ENCODE data around the gene FKBP2. TPM values are rescaled to one million over a fixed set of nuclear protein-coding genes. Genes with fewer than 3 reads are reported as not detected.

FKBP2 gene
- total and polyA plus RNA-seq, 2 of the 13 experiments (the other 11 are each of a cell fraction or from before 2014, with no cell fraction given) = 30.1 to 53.3 TPM

DNA sequence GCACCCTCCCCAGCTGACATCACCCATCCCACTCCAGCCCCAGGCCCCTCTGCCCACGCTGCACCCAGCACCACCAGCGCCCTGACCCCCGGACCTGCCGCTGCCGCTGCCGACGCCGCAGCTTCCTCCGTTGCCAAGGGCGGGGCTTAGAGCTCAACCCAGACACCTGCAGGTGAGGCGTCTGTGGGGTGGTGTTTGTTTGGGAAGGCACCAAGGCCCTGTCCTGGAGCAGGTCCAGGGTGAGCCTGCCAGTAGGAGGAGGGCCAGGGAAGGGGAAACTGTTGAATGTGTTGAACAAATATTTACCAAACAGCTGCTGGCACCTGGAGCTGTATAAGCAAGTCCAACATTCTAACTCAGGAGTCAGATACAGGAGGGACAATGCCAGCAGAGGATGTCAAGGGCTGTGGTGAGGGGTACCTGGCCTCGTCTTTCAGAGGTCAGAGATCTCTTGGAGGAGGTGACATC lies 3.4 kb upstream of the FKBP2 start (continued):
- TF ChIP-seq ZNF737 (CRISPR knock-in tag; IDR thresholded peaks at IDR 0.05; ENCODE audit: borderline replicate concordance) (no peak), NCOA2 (CRISPR knock-in tag; IDR thresholded peaks at IDR 0.05) (peak; percentile 50; the same call in 1 of the 2 replicates), ZNF547 (CRISPR knock-in tag; IDR thresholded peaks at IDR 0.05) (no peak; the same call in 1 of the 2 replicates), ZNF326 (CRISPR knock-in tag; IDR thresholded peaks at IDR 0.05; ENCODE audit: borderline replicate concordance) (no peak), RBFOX2 (IDR thresholded peaks at IDR 0.05; ENCODE audit: low read depth, low read length) (0 out of 2 replicates have a peak, but pooled peaks have one; percentile 37), ARNT (IDR thresholded peaks at IDR 0.05) (no peak), ZC3H4 (CRISPR knock-in tag; IDR thresholded peaks at IDR 0.05; ENCODE audit: borderline replicate concordance) (no peak), GATAD1 (CRISPR knock-in tag; IDR thresholded peaks at IDR 0.05) (peak; percentile 52), ZNF264 (CRISPR knock-in tag; IDR thresholded peaks at IDR 0.05) (no peak), FOXC1 (CRISPR knock-in tag; IDR thresholded peaks at IDR 0.05; ENCODE audit: borderline replicate concordance) (no peak), ZNF160 (CRISPR knock-in tag; IDR thresholded peaks at IDR 0.05) (no peak), ZNF354B (CRISPR knock-in tag; IDR thresholded peaks at IDR 0.05) (no peak), HOXA3 (CRISPR knock-in tag; IDR thresholded peaks at IDR 0.05) (peak; percentile 46; the same call in 1 of the 2 replicates), RFX3 (CRISPR knock-in tag; IDR thresholded peaks at IDR 0.05) (peak; percentile 81), KLF11 (CRISPR knock-in tag; IDR thresholded peaks at IDR 0.05) (no peak), HMGA1 (CRISPR knock-in tag; conservative IDR thresholded peaks at IDR 0.05) (no peak), ZNF44 (CRISPR knock-in tag; IDR thresholded peaks at IDR 0.05) (no peak), NR2F2 (IDR thresholded peaks at IDR 0.05; ENCODE audit: borderline replicate concordance, low read depth) (no peak), SIN3B (IDR thresholded peaks at IDR 0.05; ENCODE audit: low read length) (no peak), ZNF678 (CRISPR knock-in tag; IDR thresholded peaks at IDR 0.05) (no peak), ZC3H13 (CRISPR knock-in tag; IDR thresholded peaks at IDR 0.05) (peak; percentile 79)
- TF ChIP-seq, protein P1, sequence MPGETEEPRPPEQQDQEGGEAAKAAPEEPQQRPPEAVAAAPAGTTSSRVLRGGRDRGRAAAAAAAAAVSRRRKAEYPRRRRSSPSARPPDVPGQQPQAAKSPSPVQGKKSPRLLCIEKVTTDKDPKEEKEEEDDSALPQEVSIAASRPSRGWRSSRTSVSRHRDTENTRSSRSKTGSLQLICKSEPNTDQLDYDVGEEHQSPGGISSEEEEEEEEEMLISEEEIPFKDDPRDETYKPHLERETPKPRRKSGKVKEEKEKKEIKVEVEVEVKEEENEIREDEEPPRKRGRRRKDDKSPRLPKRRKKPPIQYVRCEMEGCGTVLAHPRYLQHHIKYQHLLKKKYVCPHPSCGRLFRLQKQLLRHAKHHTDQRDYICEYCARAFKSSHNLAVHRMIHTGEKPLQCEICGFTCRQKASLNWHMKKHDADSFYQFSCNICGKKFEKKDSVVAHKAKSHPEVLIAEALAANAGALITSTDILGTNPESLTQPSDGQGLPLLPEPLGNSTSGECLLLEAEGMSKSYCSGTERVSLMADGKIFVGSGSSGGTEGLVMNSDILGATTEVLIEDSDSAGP (CRISPR knock-in tag; IDR thresholded peaks at IDR 0.05; ENCODE audit: borderline replicate concordance) = peak; percentile 40; the same call in 1 of the 2 replicates
- TF ChIP-seq, protein P2, sequence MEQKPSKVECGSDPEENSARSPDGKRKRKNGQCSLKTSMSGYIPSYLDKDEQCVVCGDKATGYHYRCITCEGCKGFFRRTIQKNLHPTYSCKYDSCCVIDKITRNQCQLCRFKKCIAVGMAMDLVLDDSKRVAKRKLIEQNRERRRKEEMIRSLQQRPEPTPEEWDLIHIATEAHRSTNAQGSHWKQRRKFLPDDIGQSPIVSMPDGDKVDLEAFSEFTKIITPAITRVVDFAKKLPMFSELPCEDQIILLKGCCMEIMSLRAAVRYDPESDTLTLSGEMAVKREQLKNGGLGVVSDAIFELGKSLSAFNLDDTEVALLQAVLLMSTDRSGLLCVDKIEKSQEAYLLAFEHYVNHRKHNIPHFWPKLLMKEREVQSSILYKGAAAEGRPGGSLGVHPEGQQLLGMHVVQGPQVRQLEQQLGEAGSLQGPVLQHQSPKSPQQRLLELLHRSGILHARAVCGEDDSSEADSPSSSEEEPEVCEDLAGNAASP (CRISPR knock-in tag; IDR thresholded peaks at IDR 0.05; ENCODE audit: borderline replicate concordance) = 0 out of 2 replicates have a peak, but pooled peaks have one; percentile 52
- TF ChIP-seq, protein P3, sequence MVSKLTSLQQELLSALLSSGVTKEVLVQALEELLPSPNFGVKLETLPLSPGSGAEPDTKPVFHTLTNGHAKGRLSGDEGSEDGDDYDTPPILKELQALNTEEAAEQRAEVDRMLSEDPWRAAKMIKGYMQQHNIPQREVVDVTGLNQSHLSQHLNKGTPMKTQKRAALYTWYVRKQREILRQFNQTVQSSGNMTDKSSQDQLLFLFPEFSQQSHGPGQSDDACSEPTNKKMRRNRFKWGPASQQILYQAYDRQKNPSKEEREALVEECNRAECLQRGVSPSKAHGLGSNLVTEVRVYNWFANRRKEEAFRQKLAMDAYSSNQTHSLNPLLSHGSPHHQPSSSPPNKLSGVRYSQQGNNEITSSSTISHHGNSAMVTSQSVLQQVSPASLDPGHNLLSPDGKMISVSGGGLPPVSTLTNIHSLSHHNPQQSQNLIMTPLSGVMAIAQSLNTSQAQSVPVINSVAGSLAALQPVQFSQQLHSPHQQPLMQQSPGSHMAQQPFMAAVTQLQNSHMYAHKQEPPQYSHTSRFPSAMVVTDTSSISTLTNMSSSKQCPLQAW (CRISPR knock-in tag; IDR thresholded peaks at IDR 0.05) = peak; percentile 87
- TF ChIP-seq, protein P4, sequence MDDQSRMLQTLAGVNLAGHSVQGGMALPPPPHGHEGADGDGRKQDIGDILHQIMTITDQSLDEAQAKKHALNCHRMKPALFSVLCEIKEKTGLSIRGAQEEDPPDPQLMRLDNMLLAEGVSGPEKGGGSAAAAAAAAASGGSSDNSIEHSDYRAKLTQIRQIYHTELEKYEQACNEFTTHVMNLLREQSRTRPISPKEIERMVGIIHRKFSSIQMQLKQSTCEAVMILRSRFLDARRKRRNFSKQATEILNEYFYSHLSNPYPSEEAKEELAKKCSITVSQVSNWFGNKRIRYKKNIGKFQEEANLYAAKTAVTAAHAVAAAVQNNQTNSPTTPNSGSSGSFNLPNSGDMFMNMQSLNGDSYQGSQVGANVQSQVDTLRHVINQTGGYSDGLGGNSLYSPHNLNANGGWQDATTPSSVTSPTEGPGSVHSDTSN (CRISPR knock-in tag; IDR thresholded peaks at IDR 0.05; ENCODE audit: borderline replicate concordance) = no peak

Measured in HepG2 (cell line).